Heart left ventricle (tissue), 13 donors: ENCODE results near the gene LZTS3.

ENCODE experiments used
- POLR2A ChIP-seq, 2 donors: fragments of 450-650 bp; IDR thresholded peaks; one replicate each; pipeline ENCODE4 v1.6.1; 2017; ENCODE audit warnings: antibody characterized with exemption in 2 of 2, mild to moderate bottlenecking in 2 of 2, moderate library complexity in 2 of 2
- TF ChIP-seq, protein P1 (sequence below), 12 donors: fragments of 200-600 bp; sonication (generic) in 4 of 12; IDR thresholded peaks; one replicate each; pipeline versions ENCODE4 v1.5.0 to v1.8.0; 2018 to 2022; ENCODE audit warnings: antibody characterized with exemption in 12 of 12, mild to moderate bottlenecking in 5 of 12
- donor health status: ischemic (EF 13 %, LVEDD 7.1; RV severe dilation, severe dysfunction).
- donor health status: DM: no; HTN: yes; CAD: no.
- donor health status: DM: no; HTN: no; CAD: no.
- donor health status: ischemic (EF 25% LVEDD 6.9; RV normal size, moderate dysfunction).
- donor health status: ischemic (EF 25% LVEDD 5.7; RV mildly dilated, moderate dysfunction).
- donor health status: ischemic (EF 35%, LVEDD 5.7; RV mildly dilated, moderate dysfunction).
- donor health status: nonischemic (EF 11% LVEDD 7.7; RV severe dilation, severe dysfunction).
- donor health status: DM: yes; HTN: yes; CAD: no.
- donor health status: PGD.
- donor health status: ischemic (EF 29% LVEDD 5.4; RV normal size, mild dysfunction).
- donor health status: nonischemic (EF 23%, LVEDD 6.1; RV moderate dilation, normal function).

DNA sequence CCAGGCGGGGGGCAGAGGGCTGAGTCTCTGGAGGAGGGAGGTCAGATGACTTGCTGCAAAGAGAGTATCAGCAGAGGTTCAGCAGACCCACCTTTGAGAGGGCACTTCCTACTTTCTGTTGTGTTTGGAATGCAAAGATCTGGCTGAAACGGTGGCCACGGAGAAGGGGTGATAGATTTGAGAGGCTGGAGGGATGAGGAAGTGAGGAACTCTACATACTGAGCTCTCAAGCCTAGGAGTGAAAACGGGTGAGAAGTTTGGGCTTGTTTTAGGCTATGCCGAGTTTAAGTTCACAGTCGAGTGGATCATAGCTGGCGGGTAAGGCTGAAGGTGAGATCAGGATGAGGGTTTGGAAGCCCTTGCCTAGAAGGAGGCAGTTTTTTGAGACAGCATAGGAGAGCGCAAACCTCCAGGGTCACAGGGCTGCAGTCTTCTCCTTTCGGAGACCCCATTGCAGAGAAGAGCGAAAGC is 35.5 kb upstream of the LZTS3 start:
- TF ChIP-seq, protein P1, sequence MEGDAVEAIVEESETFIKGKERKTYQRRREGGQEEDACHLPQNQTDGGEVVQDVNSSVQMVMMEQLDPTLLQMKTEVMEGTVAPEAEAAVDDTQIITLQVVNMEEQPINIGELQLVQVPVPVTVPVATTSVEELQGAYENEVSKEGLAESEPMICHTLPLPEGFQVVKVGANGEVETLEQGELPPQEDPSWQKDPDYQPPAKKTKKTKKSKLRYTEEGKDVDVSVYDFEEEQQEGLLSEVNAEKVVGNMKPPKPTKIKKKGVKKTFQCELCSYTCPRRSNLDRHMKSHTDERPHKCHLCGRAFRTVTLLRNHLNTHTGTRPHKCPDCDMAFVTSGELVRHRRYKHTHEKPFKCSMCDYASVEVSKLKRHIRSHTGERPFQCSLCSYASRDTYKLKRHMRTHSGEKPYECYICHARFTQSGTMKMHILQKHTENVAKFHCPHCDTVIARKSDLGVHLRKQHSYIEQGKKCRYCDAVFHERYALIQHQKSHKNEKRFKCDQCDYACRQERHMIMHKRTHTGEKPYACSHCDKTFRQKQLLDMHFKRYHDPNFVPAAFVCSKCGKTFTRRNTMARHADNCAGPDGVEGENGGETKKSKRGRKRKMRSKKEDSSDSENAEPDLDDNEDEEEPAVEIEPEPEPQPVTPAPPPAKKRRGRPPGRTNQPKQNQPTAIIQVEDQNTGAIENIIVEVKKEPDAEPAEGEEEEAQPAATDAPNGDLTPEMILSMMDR (IDR thresholded peaks at IDR 0.05): no peak
- no peak for TF ChIP-seq POLR2A (IDR thresholded peaks at IDR 0.05)
